Measurements from ENCODE around the gene HOXB7. TPM values are rescaled to one million over a fixed set of nuclear protein-coding genes. Genes with fewer than 3 reads are reported as not detected.

Gene HOXB7
- total and polyA plus RNA-seq, 4 donors, result 0.08 to 0.31 (median 0.27) TPM

- Histone ChIP-seq H3K27ac (ENCODE audit: low read depth in 1 of 2, low read length in 2 of 2) (no peak overlapping the region), H3K9me3 (ENCODE audit: control insufficient read depth in 4 of 4, low read length in 3 of 4) (no peaks in the 10 kb centered on the region), H3K4me3 (ENCODE audit: low read depth in 1 of 3, low read length in 3 of 3) (no peak overlapping the region), H3K27me3 (ENCODE audit: control insufficient read depth in 4 of 4, insufficient read depth in 4 of 4, low read length in 3 of 4) (peaks cover 0 to 36% (median 11%) of the 10 kb centered on the region in 4 donors), H3K36me3 (ENCODE audit: control insufficient read depth in 4 of 4, insufficient read depth in 3 of 4, low read depth in 1 of 4, low read length in 3 of 4) (no peaks in the 10 kb centered on the region), H3K4me1 (ENCODE audit: control insufficient read depth in 4 of 4, insufficient read depth in 4 of 4, low read length in 3 of 4) (peaks cover 0 to 2% (median 0%) of the 10 kb centered on the region in 4 donors), H3K9ac (ENCODE audit: low read depth in 1 of 2, low read length in 2 of 2) (no peak overlapping the region)
- no peak for TF ChIP-seq HNF4G (IDR thresholded peaks at IDR 0.05)
- no peak for TF ChIP-seq FOXA1 (IDR thresholded peaks at IDR 0.05)
- no peak for TF ChIP-seq FOXA2 (IDR thresholded peaks at IDR 0.05)
- TF ChIP-seq REST (IDR thresholded peaks at IDR 0.05), result no peak
- TF ChIP-seq CTCF (IDR thresholded peaks at IDR 0.05; ENCODE audit: low read depth, low read length, missing input control), result no peak
- TF ChIP-seq EGR1 (IDR thresholded peaks at IDR 0.05; ENCODE audit: low read depth in 2 of 2), result no peak
- TF ChIP-seq GABPA (IDR thresholded peaks at IDR 0.05 in 1 of 2, conservative IDR thresholded peaks at IDR 0.05 in 1 of 2), result no peak
- no peak for TF ChIP-seq YY1 (IDR thresholded peaks at IDR 0.05)
- TF ChIP-seq RAD21 (IDR thresholded peaks at IDR 0.05), result no peak
- no peak for TF ChIP-seq MAX (IDR thresholded peaks at IDR 0.05)
- no peak for TF ChIP-seq TAF1 (conservative IDR thresholded peaks at IDR 0.05)
- no peak for TF ChIP-seq ZBTB33 (IDR thresholded peaks at IDR 0.05)
- TF ChIP-seq SP1 (IDR thresholded peaks at IDR 0.05), result no peak
- no peak for TF ChIP-seq HNF4A (conservative IDR thresholded peaks at IDR 0.05)
- TF ChIP-seq RXRA (IDR thresholded peaks at IDR 0.05), result no peak
- no peak for TF ChIP-seq ATF3 (IDR thresholded peaks at IDR 0.05)
- no peak for TF ChIP-seq JUND (IDR thresholded peaks at IDR 0.05)
- TF ChIP-seq NR2F2 (IDR thresholded peaks at IDR 0.05), result no peak
- DNase-seq (ENCODE audit: low spot score), result no peak
- WGBS, result 21% methylated on average over 2 of the region's 2 CpGs
These were observed 43.0 kb downstream of the HOXB7 start for GRCh38 chr17:48567646-48568354.

Measured in liver (tissue), 9 donors.